Prostate gland (tissue), 2 donors: ENCODE results near the gene ALG11. TPM values are rescaled to one million over a fixed set of nuclear protein-coding genes. Genes with fewer than 3 reads are reported as not detected.

Source experiments
- DNase-seq: peaks from one replicate; pipeline ENCODE4 v3.0.0-alpha.2; 2019; ENCODE audit warnings: low spot score
- H3K27ac ChIP-seq, 2 donors: fragments of 200-600 bp; sonication (generic); 2 replicates each; pipeline ENCODE4 v1.5.1; 2017 to 2019
- H3K27me3 ChIP-seq: fragments of 200-600 bp; sonication (generic); replicated peaks from 2 replicates; pipeline ENCODE4 v1.5.1; 2019; ENCODE audit not compliant: insufficient read depth
- H3K36me3 ChIP-seq, 2 donors: fragments of 200-600 bp; sonication (generic); 1 replicate in 1 of 2; 2 replicates in 1 of 2; pipeline versions ENCODE4 v1.5.1 to v1.8.1; 2017 to 2019
- H3K4me1 ChIP-seq: fragments of 200-600 bp; sonication (generic); replicated peaks from 2 replicates; pipeline ENCODE4 v1.5.1; 2019
- H3K4me3 ChIP-seq, 2 donors: fragments of 200-600 bp; sonication (generic); 2 replicates each; pipeline ENCODE4 v1.5.1; 2017 to 2019
- H3K9me3 ChIP-seq: fragments of 200-600 bp; sonication (generic); 2 replicates; pipeline ENCODE4 v1.5.1; 2017
- CTCF ChIP-seq, 4 experiments: fragments of 200-600 bp in 2 of 4; fragments of 450-650 bp in 2 of 4; sonication (generic) in 2 of 4; IDR thresholded peaks; 1 replicate in 3 of 4; 2 replicates in 1 of 4; pipeline ENCODE4 v1.5.1; 2016 to 2019; ENCODE audit warnings: antibody characterized with exemption in 4 of 4, mild to moderate bottlenecking in 2 of 4, moderate library complexity in 2 of 4
- POLR2A ChIP-seq: fragments of 450-650 bp; IDR thresholded peaks from one replicate; pipeline ENCODE4 v1.6.1; 2016; ENCODE audit warnings: antibody characterized with exemption, mild to moderate bottlenecking
- POLR2AphosphoS5 ChIP-seq: sonication (generic); formaldehyde crosslinking; IDR thresholded peaks from one replicate; pipeline ENCODE4 v1.6.1; 2017; ENCODE audit warnings: antibody characterized with exemption
- WGBS: methylation state at CpG from one replicate; pipeline ENCODE4 v1.1.5; 2018; 5-methylcytosine and 5-hydroxymethylcytosine counted together
- intact Hi-C: fragments of 100-400 bp; cut with DNase I; formaldehyde crosslinking; loops from one replicate; pipeline ENCODE4 v1.14.2; 2022
- total RNA-seq, 2 donors: library from RNA; depleted of rRNA; stranded (reverse); fragments of >200 nt; gene quantifications; one replicate each; pipeline ENCODE4 v1.1.0, GENCODE V29; 2016

ALG11 gene
- total RNA-seq, 2 donors from 2014 or later: 28.9 to 34.1 TPM

- no peak for TF ChIP-seq POLR2AphosphoS5
- no peak overlapping the region for H3K27ac ChIP-seq
- H3K4me1 ChIP-seq: no peaks in the 10 kb centered on the region
- WGBS: 89% methylated on average over 15 of the region's 15 CpGs
- H3K36me3 ChIP-seq: no peaks in the 10 kb centered on the region
- no peak for DNase-seq
- no peak overlapping the region for H3K4me3 ChIP-seq
- H3K27me3 ChIP-seq: no peaks in the 10 kb centered on the region
- intact Hi-C loops: no loop called here
- no peaks in the 10 kb centered on the region for H3K9me3 ChIP-seq
Measured at GRCh38 chr13:51971520-51972426, 40.4 kb upstream of the ALG11 start.

- Histone ChIP-seq H3K4me1 (no peaks in the 10 kb centered on the region), H3K4me3 (no peak overlapping the region), H3K9me3 (no peaks in the 10 kb centered on the region), H3K27me3 (no peaks in the 10 kb centered on the region), H3K27ac (no peak overlapping the region), H3K36me3 (no peaks in the 10 kb centered on the region)
- 94% methylated on average over 6 of the region's 6 CpGs for WGBS
- TF ChIP-seq POLR2AphosphoS5 (no peak), POLR2A (no peak), CTCF (IDR thresholded peaks at IDR 0.05) (no peak)
- intact Hi-C loops: no loop called here
- no peak for DNase-seq
Measured at GRCh38 chr13:51974482-51974881, 37.7 kb upstream of the ALG11 start.

- 78% methylated on average over 1 of the region's 1 CpG for WGBS
- no peak for DNase-seq
- intact Hi-C loops: no loop called here
Measured at GRCh38 chr13:51976423-51976822, 35.8 kb upstream of the ALG11 start.

GRCh38 chr13:51976890-51977289, 35.3 kb upstream of the ALG11 start:
- Histone ChIP-seq H3K27ac (no peak overlapping the region), H3K9me3 (no peaks in the 10 kb centered on the region), H3K4me1 (no peaks in the 10 kb centered on the region), H3K36me3 (no peaks in the 10 kb centered on the region), H3K27me3 (no peaks in the 10 kb centered on the region), H3K4me3 (no peak overlapping the region)
- no peak for DNase-seq
- TF ChIP-seq POLR2A: no peak
- TF ChIP-seq POLR2AphosphoS5: no peak
- TF ChIP-seq CTCF (IDR thresholded peaks at IDR 0.05): no peak
- intact Hi-C loops: no loop called here
- 97% methylated on average over 5 of the region's 5 CpGs for whole genome bisulfite sequencing

More at GRCh38 chr13:51976423-51976822, 35.8 kb upstream of the ALG11 start:
- no peaks in the 10 kb centered on the region for H3K9me3 ChIP-seq
- H3K27me3 ChIP-seq: no peaks in the 10 kb centered on the region
- H3K4me1 ChIP-seq: no peaks in the 10 kb centered on the region
- TF ChIP-seq POLR2AphosphoS5: no peak
- TF ChIP-seq POLR2A: no peak
- no peak for TF ChIP-seq CTCF (IDR thresholded peaks at IDR 0.05)
- no peak overlapping the region for H3K4me3 ChIP-seq
- H3K36me3 ChIP-seq: no peaks in the 10 kb centered on the region
- no peak overlapping the region for H3K27ac ChIP-seq

- no peak for TF ChIP-seq CTCF (IDR thresholded peaks at IDR 0.05)
- TF ChIP-seq POLR2A: no peak
- TF ChIP-seq POLR2AphosphoS5: no peak
- H3K36me3 ChIP-seq: no peaks in the 10 kb centered on the region
- no peak overlapping the region for H3K4me3 ChIP-seq
- intact Hi-C loops: no loop called here
- H3K27me3 ChIP-seq: no peaks in the 10 kb centered on the region
- no peak overlapping the region for H3K27ac ChIP-seq
- H3K9me3 ChIP-seq: no peaks in the 10 kb centered on the region
- 87% methylated on average over 5 of the region's 5 CpGs for WGBS
- no peaks in the 10 kb centered on the region for H3K4me1 ChIP-seq
- DNase-seq: no peak
Measured at GRCh38 chr13:51977625-51978024, 34.6 kb upstream of the ALG11 start.
